ENCODE measurements around the gene LHFPL4. TPM values are rescaled to one million over a fixed set of nuclear protein-coding genes. Genes with fewer than 3 reads are reported as not detected.
"Not testable (repeated sequence)": the region's sequence is repeated elsewhere in the genome, so short reads cannot be mapped to it uniquely, and the experiment has no call there.

Gene LHFPL4
- total RNA-seq (2021) = not detected in 2 replicates
- Bru-seq, nascent RNA = percentile 5 among the genes with signal in this experiment
- BruChase-seq, experiment 1, labeled RNA remaining after a 2-hour chase = percentile 5 among the genes with signal in this experiment
- percentile 5 among the genes with signal in this experiment for BruChase-seq, experiment 2, labeled RNA remaining after a 6-hour chase
- long read RNA-seq = 0 reads

DNA sequence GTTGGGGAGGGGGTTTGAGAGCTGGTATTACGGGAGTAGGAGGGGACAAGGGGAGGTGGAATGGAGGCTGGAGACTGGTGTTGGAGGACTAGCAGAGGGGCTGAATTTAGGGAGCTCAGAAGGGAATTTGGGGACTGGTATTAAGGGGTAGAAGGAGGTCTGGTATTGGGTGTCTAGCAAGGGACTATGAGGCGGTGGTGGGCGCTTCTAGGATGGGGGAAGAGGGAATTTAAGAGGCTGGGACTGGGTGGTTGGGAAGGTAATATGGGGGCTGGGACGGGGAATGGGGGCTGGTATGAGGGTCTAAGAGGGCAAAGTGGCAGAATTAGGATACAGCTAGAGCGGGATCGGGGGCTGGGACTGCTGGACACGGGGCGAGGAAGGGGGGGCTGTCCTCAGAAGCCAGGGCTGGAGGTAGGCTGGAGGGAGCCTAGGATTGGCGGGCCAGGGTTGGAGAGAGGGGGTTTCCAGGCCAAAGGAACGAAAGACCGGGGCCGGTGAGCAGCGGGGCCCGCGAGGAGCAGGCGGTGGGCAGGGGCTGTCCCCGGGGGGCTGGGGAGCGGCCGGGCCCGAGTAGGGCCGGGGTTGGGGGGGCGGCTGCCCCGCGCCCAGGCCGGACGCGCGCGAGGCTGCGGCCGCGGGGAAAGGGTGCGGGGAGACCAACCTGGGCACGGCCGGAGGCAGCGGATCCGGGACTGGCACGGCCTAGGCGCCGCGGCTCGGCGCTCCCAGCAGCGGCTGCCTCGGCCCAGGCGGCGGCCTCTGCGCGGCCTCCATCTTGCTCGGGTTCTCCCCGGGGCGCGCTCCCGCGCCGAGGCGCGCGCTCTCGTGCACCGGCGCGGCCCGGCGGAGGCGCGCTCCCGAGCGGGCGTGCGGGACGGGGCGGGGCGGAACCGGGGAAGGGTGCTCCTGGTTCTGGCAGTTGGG is at the start of gene LHFPL4:
Gene LHFPL4 (minus strand): TSS at position 802 of the 927 bp plus-strand sequence. CDS start 1,143 bp downstream, outside the sequence.
- Histone ChIP-seq H3K9me3 (ENCODE audit: low read depth, low read length, poor library complexity, severe bottlenecking) (no peaks in the 10 kb centered on the region), H3K27me3 (replicated peaks; ENCODE audit: insufficient read depth, low read depth, low read length, poor library complexity) (peaks cover 77% of the 10 kb centered on the region), H3K4me1 (ENCODE audit: insufficient read depth, low read length, poor library complexity, severe bottlenecking) (no peaks in the 10 kb centered on the region), H3K36me3 (ENCODE audit: insufficient read depth, low read length, poor library complexity, severe bottlenecking) (no peaks in the 10 kb centered on the region), H3K4me3 (ENCODE audit: low read depth, low read length, poor library complexity, severe bottlenecking) (no peak within 1 kb of the TSS), H3K27ac (ENCODE audit: low read depth, low read length, poor library complexity, severe bottlenecking) (no peak within 1 kb of the TSS)
- CTCF ChIA-PET = no interaction called here
- BruUV-seq (replicated peaks) = no TSS peak
- POLR2A ChIA-PET (ENCODE audit: low non-redundant PET) = no interaction called here
- TF ChIP-seq EZH2 (IDR thresholded peaks at IDR 0.05; ENCODE audit: borderline replicate concordance, low read depth, low read length, poor library complexity, severe bottlenecking) = no peak
- TF ChIP-seq, protein P1, sequence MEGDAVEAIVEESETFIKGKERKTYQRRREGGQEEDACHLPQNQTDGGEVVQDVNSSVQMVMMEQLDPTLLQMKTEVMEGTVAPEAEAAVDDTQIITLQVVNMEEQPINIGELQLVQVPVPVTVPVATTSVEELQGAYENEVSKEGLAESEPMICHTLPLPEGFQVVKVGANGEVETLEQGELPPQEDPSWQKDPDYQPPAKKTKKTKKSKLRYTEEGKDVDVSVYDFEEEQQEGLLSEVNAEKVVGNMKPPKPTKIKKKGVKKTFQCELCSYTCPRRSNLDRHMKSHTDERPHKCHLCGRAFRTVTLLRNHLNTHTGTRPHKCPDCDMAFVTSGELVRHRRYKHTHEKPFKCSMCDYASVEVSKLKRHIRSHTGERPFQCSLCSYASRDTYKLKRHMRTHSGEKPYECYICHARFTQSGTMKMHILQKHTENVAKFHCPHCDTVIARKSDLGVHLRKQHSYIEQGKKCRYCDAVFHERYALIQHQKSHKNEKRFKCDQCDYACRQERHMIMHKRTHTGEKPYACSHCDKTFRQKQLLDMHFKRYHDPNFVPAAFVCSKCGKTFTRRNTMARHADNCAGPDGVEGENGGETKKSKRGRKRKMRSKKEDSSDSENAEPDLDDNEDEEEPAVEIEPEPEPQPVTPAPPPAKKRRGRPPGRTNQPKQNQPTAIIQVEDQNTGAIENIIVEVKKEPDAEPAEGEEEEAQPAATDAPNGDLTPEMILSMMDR (conservative IDR thresholded peaks at IDR 0.05; ENCODE audit: low read depth, low read length) = no peak
- no peak for DNase-seq (ENCODE audit: low spot score)
- intact Hi-C loops (cut with micrococcal nuclease; ENCODE audit: unreplicated experiment) = no loop called here

DNA sequence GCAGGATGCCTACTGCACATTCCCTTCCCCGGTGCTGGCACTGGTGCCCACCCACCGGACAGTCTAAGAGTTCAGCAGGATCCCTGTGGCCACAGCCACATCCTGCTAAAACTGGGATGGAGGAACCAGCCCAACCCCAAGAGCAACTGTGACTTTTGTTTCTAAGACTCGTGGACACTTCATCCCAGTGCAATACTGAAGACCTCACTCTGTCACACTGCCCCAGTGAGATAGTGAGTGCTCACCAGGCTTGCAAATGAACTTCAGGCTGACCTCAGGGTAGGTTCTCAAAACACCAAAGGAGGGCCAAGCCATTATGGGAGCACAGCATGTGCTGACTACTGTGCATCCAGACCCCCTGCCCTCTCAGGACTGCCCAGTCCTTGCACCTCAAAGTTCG is 49.0 kb upstream of the LHFPL4 start:
- Histone ChIP-seq H3K36me3 (ENCODE audit: insufficient read depth, low read length, poor library complexity, severe bottlenecking) (no peaks in the 10 kb centered on the region), H3K4me1 (ENCODE audit: insufficient read depth, low read length, poor library complexity, severe bottlenecking) (no peaks in the 10 kb centered on the region), H3K27ac (ENCODE audit: low read depth, low read length, poor library complexity, severe bottlenecking) (no peak overlapping the region), H3K4me3 (ENCODE audit: low read depth, low read length, poor library complexity, severe bottlenecking) (no peak overlapping the region), H3K9me3 (ENCODE audit: low read depth, low read length, poor library complexity, severe bottlenecking) (peaks cover 5% of the 10 kb centered on the region), H3K27me3 (replicated peaks; ENCODE audit: insufficient read depth, low read depth, low read length, poor library complexity) (peaks cover 11% of the 10 kb centered on the region)
- DNase-seq (ENCODE audit: low spot score) = no peak
- ChIA-PET POLR2A (ENCODE audit: low non-redundant PET) (no interaction called here), CTCF (no interaction called here)
- TF ChIP-seq, protein P1 (conservative IDR thresholded peaks at IDR 0.05; ENCODE audit: low read depth, low read length) = no peak
- no peak for TF ChIP-seq EZH2 (IDR thresholded peaks at IDR 0.05; ENCODE audit: borderline replicate concordance, low read depth, low read length, poor library complexity, severe bottlenecking)
- BruUV-seq (replicated peaks) = no TSS peak
- intact Hi-C loops (cut with micrococcal nuclease; ENCODE audit: unreplicated experiment) = no loop called here

DNA sequence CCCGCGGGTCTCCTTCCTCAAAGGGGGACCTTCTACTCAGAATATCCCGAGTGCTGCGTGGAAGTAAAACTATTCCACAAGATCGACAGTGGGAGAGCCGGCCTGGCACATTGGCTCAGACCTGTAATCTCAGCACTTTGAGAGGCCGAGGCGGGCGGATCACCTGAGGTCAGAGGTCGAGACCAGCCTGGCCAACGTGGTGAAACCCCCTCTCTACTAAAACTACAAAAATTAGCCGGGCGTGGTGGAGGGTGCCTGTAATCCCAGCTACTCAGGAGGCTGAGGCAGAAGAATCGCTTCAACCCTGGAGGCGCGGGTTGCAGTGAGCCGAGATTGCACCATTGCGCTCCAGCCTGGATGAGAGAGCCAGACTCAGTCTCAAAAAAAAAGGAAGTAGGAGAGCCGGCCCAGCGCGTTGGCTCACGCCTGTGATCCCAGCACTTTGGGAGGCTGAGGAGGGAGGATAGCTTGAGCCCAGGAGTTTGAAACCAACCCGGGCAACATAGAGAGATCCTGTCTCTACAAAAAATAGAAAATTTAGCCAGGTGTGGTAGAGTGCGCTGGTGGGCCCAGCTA is 47.5 kb upstream of the LHFPL4 start:
- POLR2A ChIA-PET (ENCODE audit: low non-redundant PET); H3K4me1 ChIP-seq (ENCODE audit: insufficient read depth, low read length, poor library complexity, severe bottlenecking); DNase-seq (ENCODE audit: low spot score); intact Hi-C loops (cut with micrococcal nuclease; ENCODE audit: unreplicated experiment); H3K36me3 ChIP-seq (ENCODE audit: insufficient read depth, low read length, poor library complexity, severe bottlenecking); CTCF ChIA-PET; BruUV-seq (replicated peaks); H3K27ac ChIP-seq (ENCODE audit: low read depth, low read length, poor library complexity, severe bottlenecking); H3K4me3 ChIP-seq (ENCODE audit: low read depth, low read length, poor library complexity, severe bottlenecking); H3K9me3 ChIP-seq (ENCODE audit: low read depth, low read length, poor library complexity, severe bottlenecking): not testable (repeated sequence)
- peaks cover 11% of the 10 kb centered on the region for H3K27me3 ChIP-seq (replicated peaks; ENCODE audit: insufficient read depth, low read depth, low read length, poor library complexity)

All from A673 (cell line).